GM19468 (cell line): Measurements from ENCODE around the gene JAM2.
"Not testable (repeated sequence)": the region's sequence is repeated elsewhere in the genome, so short reads cannot be mapped to it uniquely, and the experiment has no call there.

Source experiments
- ATAC-seq: cut with Tn5 transposase; IDR thresholded peaks from one replicate; pipeline ENCODE4 v1.9.1; 2021; ENCODE audit warnings: mild to moderate bottlenecking, moderate library complexity, moderate number of reproducible peaks; ENCODE audit not compliant: unreplicated experiment; ENCODE audit errors: extremely low read depth

Gene JAM2, protein sequence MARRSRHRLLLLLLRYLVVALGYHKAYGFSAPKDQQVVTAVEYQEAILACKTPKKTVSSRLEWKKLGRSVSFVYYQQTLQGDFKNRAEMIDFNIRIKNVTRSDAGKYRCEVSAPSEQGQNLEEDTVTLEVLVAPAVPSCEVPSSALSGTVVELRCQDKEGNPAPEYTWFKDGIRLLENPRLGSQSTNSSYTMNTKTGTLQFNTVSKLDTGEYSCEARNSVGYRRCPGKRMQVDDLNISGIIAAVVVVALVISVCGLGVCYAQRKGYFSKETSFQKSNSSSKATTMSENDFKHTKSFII

GRCh38 chr21:25638660-25639550, at the start of gene JAM2:
Gene JAM2, plus strand, starts transcription at chr21:25639258. Its CDS starts 564 bp downstream, at chr21:25639822.
- ATAC-seq, result no peak

DNA sequence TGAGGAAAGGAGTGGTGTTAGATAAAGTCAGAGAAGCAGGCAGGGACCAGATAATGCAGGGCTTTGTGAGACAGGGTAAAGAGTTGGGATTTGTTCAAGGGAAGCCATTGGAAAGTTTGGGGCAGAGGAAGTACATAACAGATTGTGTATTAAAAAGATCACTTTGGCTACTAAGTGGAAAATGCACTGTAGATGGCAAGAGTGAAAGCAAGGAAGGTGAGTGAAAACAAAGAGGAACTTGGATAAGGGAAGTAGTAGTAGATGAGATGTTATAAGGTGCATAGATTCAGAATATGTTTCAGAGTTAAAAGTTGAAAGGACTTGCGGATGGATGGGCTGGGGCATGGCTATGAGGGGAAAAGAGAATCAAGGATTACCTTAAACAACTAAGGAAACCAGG, 49.2 kb upstream of the JAM2 start:
- ATAC-seq, result no peak

- peak; percentile 91 for ATAC-seq
These were observed 31.7 kb upstream of the JAM2 start, which contains the start of gene MRPL39 for GRCh38 chr21:25607151-25608043. Gene MRPL39, minus strand, starts transcription at chr21:25607481. Its CDS starts 6 bp downstream, at chr21:25607475.

DNA sequence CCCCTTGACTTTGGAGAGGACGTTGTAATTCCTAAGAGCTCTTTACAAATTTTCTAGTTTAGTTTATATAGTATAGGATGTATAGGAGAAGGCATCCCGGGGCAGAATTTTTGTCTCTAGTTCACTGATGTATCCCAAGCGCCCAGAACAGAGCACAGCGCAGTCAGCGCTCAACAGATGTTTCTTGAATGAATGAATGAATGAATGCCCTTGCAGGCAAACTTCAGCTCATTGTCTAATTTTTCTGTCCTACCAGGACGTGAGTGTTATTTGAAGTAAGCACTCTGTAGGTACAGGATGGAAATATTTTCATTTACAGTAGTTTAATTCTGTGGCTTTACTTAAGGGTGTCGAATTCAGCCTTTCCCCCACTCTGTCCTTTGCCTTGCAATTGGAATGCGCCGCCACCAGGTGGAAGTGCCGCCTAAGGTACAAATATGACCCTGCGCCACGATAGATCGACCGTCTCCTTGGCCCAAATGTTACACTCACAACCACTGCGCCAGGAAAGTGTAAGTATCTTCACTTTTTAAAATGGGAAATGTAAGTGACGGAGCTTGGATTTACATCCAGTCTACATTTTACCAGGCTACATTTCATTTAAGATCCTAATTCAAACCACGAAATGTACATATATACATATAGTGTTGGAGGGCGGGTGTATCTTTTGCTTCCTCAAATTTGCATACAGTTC, 30.9 kb upstream of the JAM2 start:
- ATAC-seq, result peak; percentile 61

DNA sequence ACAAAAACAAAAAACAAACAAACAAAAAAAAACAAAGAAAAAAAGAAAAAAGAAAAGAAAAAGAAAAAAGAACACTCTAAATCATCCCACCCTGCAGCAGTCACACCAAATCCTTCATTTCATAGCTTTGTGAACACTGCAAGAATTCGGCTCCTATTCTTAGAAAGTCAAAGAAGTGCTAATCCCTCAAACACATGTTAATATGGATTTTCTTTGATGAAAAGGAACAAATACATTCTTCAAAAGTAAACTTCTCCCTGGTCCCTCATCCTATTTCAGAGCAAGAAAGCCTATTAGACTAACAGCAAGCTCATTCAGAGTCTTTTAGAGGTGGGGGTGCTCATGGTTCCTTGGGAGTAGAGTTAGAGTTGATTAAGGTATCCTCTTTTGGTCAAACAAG, 24.6 kb upstream of the JAM2 start:
- ATAC-seq, result no peak

- ATAC-seq, result no peak
These were observed 23.2 kb upstream of the JAM2 start for GRCh38 chr21:25615880-25616279.

DNA sequence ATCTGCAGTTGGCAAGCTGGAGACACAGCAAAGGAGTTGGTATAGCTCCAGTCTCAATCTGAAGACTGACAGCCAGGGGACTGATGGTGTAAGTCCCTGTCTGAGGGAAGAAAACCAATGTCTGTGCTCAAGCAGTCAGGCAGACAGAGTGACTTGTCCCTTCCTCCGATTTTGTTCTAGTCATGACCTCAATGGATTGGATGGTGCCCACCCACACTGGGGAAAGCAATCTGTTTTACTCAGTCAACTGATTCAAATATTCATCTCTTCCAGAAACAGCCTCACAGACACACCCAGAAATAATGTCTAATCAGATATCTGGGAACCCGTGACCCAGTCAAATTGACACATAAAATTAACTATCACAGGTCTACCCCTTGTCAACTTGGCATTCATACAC, 19.9 kb upstream of the JAM2 start:
- no peak for ATAC-seq

GRCh38 chr21:25624511-25624910, 14.5 kb upstream of the JAM2 start:
- no peak for ATAC-seq

DNA sequence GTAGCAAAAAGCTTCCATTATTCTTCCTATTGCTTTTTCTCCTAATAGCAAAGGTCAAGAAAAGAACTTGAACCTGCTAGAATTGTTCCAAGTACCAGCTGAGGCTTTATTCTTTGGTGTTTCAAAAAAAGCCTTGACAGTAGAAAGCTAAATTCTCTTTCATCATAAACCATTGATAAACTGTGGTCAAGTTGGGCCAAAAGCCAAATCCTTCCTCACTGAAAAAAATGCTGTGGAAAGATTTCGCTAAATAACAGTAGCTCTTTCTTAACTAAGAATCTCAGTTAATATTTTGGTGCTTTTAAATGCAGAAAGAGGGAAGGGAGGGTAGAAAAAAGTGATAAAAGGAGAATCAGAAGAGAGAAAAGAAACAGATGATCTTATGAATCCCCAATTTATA, 14.0 kb upstream of the JAM2 start:
- no peak for ATAC-seq

DNA sequence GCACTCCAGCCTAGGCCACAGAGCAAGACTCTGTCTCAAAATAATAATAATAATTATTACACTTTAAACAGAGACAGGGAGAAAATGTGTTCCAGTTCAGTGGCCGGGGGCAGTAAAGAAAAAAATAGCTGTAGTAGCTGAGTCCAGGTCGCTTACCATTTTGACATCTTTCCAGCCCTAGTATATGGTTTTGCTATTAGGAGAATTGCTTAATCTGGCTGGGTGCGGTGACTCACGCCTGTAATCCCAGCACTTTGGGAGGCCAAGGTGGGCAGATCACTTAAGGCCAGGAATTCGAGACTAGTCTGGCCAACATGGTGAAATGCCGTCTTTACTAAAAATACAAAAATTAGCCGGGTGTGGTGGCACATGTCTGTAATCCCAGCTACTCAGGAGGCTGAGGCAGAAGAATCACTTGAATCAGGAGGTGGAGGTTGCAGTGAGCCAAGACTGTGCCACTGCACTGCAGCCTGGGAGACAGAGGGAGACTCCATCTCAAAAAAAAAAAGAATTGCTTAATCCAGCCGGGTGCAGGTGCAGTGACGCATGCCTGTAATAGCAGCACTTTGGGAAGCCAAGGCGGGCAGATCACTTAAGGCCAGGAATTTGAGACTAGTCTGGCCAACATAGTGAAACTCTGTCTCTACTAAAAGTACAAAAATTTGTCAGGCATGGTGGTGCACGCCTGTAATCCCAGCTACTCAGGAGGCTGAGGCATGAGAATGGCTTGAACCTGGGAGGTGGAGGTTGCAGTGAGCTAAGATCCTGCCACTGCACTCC, 13.1 kb upstream of the JAM2 start:
- ATAC-seq, result not testable (repeated sequence)

GRCh38 chr21:25626757-25627156, 12.3 kb upstream of the JAM2 start:
- no peak for ATAC-seq

DNA sequence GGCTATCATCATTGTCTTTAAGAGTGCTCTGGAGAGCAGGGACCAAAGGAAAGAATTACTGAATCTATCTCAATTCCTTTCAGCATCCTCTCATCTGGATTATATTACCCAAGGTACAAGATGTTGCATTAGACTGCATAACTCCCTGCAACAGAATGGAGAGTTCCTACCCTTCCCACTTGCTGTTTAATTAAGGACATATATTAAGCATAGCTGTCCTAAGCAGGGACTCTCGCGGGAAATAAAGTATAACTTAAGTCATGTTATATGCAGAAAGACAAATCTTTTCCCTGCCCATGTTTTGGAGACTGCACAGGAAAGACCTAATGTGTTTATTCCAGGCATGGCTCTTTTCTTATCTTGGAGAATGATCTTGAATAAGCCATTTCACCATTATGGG, 6.8 kb upstream of the JAM2 start:
- no peak for ATAC-seq

- no peak for ATAC-seq
These were observed 3.7 kb upstream of the JAM2 start for GRCh38 chr21:25635310-25635709.

GRCh38 chr21:25636727-25637126, 2.3 kb upstream of the JAM2 start:
- ATAC-seq, result no peak

DNA sequence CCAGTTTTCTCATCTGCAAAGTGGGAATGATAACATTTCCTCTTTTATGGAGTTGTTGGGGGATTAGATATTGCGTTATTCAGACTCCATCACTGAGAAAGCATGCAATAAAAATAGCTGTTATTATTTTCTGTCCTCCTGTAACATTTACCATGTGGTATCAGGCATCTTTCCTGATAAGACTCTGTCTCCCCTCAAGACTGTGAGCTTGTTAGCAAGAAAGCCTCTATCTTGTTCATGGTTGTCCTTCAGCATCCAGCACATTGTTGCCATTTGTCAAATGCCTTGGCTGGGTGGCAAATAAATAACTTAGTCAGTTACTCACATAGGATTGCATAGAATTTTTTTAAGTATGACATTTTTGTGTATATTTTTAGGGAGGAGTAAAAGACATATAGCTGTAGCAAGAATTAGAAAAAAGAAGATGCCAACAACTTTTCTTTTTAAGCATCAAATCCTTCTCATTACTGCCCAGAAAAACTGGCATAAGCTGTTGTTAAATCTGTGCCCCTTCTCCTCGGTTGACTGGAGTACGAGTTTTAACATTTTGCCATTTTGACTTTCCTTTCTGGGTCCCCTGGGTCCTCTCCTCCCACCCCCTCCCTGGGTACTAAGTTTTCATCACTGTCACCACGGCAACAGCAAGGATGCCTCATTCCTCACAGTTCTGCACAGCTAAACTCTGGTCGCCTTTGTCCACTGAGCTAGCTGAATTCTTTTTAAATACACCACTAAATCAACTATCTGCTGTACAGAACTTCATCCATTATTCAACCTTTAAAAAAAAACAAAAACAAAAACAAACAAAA, 1.0 kb upstream of the JAM2 start:
- no peak for ATAC-seq

DNA sequence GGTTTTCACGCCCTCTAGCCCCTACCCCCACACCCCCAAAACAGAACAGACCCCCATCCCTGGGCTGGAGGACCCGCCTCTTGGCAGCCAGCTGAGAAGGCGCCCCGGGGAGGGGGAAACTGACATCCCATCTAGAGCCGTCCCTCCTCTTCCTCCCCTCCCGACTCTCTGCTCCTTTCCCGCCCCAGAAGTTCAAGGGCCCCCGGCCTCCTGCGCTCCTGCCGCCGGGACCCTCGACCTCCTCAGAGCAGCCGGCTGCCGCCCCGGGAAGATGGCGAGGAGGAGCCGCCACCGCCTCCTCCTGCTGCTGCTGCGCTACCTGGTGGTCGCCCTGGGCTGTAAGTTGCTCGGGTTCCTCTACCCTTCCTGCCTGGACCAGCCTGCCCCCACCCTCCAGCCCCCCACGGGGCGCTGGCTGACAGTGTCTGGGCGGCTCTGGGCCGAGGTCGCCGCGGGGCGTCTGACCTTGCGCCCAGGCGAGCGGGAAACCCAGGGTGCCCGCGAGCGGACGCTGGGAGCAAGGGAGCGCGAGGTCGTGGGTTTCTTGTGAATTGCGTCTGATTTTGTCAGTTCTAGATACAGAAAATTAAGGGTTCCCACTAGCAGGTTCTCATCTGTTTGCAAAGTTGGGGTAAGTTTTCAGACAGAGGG, 618 bp downstream of the JAM2 start:
- no peak for ATAC-seq

DNA sequence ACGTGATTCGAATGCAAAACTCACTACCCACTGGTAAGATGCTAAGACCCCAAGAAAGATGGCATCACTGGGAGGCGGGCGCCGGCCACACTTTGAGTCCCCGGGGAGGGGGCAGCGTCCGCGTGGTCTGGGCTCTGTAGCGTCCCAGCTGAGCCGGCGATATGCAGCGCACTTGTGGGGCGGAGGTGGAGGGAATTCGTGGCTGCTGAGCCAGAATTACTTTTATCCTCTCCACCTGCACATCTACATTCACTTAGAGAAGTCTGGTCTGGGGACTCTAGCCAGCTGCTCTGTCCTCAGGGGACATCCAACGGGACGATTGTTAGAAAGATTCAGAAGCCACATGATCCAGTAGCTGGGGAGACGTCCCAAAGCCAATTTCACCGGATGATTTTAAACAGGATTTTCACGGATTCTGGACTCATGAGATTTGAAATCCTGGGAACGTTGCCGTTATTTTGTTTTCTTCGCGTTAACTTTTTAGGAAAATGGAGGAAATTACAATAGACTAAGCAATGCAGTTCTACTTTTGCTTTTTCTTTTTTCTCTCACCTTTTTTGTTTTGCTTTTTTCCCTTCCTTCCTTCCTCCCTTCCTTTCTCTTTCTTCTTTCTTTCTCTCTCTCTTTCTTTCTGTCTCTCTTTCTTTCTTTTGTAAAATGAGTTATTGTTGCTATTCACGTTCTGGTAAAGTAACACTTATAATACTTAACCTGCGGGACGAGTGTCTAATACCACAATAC, 1.3 kb downstream of the JAM2 start:
- no peak for ATAC-seq
